HG03575 (cell line): Measurements from ENCODE around the gene NEURL1.

ENCODE experiments used
- ATAC-seq: cut with Tn5 transposase; IDR thresholded peaks from one replicate; pipeline ENCODE4 v1.9.1; 2021; ENCODE audit not compliant: unreplicated experiment, insufficient number of reproducible peaks, low FRiP score; ENCODE audit errors: extremely low read depth

Gene NEURL1

DNA sequence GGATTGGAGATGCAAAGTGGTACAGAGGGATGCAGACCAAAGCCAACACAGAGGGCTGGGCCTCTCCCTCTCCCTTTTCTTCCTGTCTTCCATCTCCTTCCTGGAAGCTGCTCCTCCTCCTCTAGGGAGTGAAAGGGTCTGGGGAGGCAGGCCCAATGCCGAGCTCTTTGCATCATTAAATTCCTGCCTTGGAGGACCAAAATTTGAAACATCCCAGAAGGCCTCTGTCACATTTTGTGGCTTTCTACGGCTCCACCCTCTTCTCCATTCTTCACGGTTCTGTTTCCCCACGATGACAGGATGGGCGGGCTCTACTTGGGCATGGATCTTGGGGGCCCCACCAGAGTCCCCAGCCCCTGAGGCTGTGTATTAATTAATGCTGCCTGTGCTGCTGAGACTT is 76.4 kb downstream of the NEURL1 start:
- no peak for ATAC-seq

DNA sequence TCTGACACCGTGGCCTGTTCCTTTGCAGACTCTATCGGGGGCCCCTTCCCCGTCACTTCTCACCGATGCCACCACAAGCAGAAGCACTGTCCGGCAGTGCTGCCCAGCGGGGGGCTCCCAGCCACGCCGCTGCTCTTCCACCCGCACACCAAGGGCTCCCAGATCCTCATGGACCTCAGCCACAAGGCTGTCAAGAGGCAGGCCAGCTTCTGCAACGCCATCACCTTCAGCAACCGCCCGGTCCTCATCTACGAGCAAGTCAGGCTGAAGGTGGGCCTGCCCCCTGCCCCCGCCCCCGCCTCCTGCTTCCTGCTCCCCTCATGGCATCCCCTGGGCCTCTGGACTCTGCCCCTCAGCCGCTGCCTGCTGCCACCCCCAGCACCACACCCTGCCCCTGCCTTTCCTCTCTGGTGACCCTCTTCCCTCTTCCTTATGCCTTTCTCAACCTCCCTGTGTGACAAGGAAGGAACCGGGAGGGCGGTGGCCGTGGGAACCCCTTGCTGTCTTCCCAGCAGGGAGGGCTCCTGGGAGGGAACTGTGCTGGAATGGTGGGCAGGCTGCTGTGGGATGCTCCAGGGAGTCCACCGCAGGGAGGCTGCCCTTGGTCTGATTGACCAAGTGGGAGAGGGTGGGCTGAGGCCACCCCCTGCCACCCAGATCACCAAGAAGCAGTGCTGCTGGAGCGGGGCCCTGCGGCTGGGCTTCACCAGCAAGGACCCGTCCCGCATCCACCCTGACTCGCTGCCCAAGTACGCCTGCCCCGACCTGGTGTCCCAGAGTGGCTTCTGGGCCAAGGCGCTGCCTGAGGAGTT is 77.5 kb downstream of the NEURL1 start:
- ATAC-seq, result no peak

DNA sequence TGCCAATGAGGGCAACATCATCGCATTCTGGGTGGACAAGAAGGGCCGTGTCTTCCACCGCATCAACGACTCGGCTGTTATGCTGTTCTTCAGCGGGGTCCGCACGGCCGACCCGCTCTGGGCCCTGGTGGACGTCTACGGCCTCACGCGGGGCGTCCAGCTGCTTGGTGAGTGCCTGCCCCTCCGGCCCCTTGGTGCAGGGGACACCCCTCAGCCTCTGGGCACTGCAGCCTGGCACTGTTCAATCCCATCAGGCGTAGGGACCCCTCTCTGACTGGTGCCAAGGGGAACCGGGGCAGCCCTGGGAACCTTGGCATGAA is 78.1 kb downstream of the NEURL1 start:
- no peak for ATAC-seq

DNA sequence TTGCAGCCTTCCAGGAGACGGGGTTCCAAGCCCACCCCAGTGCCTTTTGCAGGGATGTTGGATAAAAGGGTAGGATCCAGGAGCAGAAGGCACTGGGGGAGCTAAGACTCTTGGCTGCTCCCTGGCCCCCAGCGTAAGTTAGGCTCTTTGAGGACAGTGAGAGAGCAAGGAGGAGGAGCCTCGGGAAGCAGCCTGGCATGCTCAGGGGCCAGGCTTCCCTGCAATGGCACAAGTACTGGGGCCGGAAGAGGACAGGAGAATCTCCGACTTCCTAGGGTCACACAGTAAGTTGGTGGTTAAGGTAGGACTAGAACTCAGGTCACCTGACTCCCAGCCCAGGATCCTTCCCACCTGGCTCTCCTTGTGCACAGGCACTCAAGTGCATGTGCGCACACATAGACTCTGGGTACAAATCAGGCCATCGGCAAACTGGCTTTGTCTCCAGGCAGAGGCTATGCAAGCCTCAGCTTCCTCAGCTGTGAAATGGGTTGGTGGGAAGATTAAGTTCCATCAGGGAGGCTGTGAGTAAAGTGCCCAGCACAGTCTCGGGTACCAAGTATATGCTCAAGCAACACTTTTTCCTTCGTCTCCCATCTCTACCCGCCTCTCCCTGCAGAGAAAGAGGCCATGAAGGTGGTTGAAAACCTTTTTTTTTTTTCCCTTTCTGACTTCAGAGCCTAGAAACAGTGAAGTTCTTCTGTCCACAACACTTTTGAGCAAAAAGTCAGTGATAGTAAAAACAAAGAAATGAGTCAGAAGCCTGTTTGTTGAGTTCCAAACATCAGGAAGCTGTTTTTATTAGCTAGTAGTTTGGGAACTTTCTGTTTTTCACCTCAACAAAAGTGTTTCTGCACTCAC is 79.1 kb downstream of the NEURL1 start:
- no peak for ATAC-seq

DNA sequence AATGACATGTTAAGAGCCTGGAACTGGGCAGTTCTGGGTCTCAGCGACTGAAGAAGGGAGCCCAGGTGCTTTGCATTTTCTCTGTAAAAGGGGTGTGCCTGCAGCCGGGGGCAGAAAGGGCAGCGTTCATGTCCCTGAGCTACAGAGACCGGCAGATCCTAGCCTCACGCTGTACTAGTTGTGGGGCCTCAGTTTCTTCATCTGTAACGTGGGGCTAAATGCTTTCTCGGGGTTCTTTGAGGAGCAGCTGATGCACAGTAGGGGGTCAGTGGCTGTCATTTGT is 79.6 kb downstream of the NEURL1 start:
- no peak for ATAC-seq

DNA sequence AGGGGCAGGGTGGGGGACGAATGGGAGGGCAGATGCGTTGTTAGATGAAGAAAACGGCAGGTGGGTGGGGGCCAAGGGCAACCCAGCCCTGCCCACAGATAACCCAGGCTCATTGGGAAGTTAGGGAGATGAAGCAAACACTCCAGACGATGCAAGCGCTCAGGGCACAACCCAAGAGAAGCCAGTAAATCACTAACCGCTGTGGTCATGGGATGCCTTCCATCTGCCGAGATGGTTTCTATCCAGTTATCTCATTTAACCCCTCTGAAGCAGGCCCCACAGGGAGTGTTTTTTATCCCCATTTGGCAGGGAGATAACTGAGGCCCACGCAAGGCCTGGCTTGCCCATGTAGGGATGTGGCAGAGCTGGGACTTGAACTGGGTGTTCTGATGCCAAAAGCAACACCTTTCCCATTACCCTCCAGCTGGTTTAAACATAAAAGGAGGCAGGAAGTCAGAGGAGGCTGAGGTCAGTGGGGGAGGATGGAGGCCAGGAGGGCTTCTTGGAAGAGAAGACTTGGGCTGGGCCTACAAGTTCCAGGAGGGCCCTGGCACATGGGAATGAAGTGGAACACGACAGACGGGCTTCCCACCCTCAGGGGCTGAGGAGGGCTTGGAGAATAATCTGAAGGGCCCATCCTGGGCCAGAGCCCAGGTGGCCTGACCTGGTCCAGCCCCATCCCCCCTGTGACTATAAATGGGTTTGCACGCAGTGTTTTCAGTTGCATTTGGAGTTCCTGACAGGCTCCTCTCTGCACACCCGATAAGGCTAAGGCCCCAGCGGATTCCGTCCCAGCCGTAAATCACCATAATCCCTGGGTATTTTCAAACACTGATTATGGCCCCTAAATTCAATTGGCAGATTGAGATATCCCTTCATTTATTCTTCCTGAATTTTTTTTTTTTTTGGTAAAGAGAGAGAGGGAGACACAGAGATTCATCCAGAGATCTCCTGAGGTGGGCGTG is 80.9 kb downstream of the NEURL1 start:
- no peak for ATAC-seq

DNA sequence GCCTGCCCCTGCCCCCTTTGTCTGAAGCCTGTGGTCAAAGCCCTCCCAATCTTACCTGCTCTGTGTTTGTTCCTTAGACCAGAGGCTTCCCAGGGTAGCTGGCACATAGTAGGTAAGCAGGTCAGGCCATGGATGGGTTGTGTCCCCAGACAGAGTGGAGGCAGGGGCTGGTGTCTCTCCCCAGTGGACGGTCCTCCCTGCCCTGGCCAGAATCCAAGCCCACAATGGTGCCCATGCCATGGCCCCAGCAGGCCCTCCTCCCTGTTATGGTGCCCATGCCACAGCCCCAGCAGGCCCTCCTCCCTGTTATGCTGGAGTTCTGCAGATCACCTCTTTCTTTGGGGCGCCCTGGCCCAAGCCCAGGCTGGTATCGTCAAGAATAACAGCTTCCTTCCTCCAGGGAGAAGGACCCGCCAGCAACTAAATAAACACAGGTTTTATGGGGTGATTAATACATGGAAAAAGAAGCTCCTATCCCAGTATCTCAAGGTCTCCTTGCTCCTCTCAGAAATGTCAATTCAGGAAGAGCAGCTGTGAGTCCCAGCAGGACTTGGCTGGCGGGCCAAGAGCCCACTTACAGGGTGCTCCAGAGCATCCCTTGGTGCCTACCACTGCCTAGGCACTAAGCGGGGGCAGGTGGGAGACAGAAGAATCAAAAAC is 82.0 kb downstream of the NEURL1 start:
- no peak for ATAC-seq

DNA sequence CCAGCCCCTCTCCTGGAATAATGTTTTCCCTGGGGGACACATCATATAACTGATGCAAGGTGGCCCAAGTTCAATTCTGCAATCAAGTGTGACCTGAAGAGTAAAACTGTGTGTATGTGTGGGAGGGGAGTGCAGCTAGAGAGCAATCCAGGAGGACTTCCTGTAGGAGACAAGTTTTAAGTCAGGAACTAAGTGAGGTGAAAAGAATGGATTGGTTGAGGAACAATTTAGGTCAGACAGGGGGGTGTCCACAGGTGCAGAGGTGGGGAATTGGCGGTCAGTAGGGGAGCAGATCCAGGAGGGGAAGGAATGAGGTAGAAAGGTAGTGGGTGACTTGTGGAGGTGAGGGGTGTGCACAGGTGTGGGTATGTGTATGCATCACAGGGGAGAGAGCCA is 82.6 kb downstream of the NEURL1 start:
- ATAC-seq, result no peak

DNA sequence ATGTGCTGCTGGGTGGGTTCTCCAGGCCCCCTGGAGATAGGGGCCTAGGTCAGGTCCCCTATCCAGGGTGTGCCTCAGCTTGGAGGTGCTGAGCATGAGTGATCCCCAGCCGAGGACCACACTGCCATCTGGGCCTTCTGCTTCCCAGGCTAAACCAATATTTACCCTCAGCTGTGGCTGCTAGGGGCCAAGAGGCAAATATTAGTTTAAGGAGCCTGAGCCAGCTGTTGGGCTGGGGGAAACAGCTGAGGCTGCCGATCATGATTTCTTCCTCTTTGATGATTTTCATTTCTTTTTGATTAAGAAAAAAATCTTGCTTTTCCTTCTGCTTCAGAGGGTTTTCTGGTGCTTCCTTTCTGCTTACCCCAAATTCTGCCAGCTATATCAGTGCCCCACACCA is 83.4 kb downstream of the NEURL1 start:
- no peak for ATAC-seq

DNA sequence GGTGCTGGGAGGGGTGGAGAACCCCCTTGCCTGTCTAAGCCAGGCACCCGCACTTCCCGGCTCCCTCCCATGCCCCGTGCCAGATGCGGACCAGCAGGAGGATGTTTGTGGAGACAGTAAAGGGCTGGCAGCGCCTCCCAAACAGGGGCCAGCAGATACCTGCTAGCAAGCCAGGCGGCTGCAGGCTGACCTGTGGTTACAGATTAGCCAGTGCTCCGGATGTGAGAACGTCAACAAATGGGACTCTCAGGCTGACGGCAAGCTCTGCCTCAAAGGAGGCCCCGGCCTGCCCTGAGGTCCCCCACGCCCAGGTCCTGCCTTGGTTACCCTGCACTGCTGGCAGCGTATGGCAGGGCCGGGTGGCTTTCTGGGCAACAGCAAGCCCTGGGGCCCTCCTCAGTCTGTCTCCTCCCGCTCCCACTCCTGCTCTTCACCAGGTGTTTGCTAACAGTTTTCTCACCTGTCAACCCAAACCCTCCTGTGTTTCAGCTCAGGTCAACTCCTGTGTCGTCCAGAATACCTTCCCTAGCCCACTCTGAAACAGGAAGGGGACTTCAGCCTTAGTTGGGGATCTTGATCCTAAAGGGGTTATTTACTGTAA is 85.4 kb downstream of the NEURL1 start:
- ATAC-seq, result no peak

DNA sequence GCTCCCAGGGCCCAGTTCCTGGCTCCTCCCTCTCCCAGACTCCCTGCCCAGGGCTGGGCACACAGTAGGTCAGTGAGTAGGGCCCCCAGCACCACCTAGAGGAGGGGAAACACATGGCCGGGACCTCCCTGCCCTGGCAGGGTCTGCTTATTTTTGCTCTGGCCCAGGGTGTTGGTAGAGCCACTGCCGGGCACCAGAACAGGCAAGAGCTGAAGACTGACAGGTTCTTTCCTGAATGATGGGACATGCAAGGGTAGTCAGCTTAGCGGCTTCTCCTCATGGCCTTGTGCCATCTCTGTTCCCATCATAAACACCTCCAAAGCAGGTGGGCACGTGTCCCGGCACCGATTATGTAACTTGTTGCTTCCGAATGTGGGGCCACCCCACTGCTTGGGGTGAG is 86.5 kb downstream of the NEURL1 start:
- no peak for ATAC-seq

DNA sequence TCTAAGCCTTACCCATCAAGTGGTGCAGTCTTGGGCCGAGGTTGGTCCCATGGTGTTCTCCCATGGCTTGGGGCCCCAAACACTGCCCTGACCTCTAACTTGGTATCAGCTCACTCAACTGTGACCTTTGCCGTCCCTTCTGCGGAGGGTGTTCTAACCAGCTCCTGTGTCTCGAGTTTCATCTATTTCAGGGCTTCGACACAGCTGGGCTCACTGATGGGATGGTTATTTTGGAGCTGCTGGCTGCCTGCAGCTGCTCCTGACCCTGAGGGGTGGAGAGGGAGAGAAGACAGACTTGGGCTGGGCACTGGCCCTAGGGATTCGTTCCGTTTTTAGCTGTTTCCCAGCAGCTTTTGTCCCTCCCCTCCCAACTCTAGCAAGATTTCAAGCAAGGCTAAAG is 86.9 kb downstream of the NEURL1 start:
- ATAC-seq, result no peak

DNA sequence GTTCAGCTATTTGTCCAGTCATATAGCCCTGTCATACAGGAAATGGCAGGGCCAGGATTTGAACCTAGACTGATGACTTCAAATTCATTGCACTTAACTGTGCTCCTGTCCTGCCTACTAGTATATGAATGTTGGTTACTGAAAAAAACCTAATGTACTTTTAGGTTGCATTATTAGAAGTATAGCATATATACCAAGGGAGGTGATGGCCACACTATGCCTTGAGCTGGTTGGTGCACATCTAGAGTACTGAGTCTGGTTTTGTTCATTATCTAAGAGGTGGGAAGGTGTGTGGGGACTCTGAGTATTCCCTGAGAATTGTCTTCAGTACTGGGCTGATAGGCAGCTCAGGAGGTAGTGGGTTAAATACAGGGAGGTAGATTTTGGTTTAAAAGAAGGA is 88.0 kb downstream of the NEURL1 start:
- no peak for ATAC-seq

DNA sequence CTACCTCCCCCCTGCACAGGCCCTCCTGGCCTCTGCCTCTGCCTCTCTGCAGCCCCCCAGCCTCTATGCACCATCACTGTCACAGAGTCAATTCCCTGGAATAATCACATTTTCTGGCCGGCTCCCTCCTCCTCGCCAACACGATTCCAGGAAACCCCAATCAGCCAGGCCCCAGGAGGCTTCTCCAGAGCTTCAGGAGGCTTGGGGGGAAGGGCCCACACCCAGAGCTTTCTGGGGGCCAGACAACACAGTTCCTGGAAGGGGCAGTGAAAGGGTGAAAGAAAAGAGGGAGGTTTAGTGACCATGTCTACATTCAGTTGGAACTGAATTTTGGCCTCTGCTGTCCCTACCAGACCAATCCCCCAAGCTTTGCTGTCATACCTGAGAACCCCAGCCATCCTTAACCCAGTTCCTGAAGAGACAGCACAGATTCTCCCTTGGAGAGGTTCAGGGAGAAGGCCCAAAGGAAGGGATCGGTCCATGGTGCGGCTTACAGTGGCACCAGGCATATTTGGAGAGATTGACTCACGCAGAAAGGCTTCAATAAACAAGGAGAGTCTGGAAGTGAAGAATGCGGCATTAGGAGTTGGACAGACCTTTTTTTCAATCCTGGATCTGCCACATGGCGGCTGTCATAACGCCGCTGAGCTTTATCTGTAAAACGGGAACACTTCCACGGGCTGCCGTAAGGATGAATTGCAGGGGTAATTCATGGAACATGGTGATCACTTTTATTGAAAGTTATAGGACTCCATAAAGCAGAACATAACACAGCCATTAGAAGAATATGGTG is 89.0 kb downstream of the NEURL1 start:
- ATAC-seq, result no peak

DNA sequence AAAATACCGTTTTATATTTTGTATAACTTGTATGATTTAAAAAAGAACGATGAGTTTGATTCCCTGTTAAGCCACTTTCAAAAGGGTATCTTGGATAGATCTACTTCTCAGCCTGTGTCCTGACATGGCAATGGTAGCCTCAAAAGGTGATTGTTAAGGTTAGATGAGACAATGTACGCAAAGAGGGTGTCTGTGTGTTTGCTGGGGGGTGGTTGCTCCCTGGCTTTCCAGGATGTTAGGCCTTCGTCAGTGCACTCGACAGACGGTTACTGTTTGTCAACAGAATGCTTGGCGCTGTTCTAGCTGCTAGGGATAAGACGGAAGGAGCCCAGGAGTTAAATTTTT is 90.3 kb downstream of the NEURL1 start:
- no peak for ATAC-seq

DNA sequence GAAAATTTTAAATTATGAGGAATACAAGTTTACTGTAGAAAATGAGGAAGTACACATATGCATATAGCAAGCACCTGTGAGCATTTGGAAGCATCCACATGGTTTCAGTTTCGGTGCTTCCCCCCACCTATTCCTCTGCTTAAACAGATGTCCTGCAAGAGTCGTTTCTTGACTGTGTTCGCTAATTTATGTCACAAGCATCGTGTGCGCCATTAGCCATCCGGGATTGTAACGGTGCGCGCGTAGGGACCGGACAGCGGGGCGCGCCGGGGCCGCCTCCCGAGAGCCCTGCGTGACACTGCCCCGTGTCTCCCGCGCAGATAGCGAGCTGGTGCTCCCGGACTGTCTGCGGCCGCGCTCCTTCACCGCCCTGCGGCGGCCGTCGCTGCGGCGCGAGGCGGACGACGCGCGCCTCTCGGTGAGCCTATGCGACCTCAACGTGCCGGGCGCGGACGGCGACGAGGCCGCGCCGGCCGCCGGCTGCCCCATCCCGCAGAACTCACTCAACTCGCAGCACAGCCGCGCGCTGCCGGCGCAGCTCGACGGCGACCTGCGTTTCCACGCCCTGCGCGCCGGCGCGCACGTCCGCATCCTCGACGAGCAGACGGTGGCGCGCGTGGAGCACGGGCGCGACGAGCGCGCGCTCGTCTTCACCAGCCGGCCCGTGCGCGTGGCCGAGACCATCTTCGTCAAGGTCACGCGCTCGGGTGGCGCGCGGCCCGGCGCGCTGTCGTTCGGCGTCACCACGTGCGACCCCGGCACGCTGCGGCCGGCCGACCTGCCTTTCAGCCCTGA is 90.9 kb downstream of the NEURL1 start:
- no peak for ATAC-seq

DNA sequence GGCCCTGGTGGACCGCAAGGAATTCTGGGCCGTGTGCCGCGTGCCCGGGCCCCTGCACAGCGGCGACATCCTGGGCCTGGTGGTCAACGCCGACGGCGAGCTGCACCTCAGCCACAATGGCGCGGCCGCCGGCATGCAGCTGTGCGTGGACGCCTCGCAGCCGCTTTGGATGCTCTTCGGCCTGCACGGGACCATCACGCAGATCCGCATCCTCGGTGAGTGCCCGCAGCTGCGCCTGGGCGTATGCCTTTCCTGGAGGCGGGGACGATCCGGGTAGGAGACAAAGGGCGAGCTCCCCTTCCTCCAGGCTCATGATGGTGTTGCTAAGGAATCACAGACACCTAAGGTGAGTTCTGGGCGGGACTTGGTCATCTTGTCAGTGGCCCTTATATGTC is 91.5 kb downstream of the NEURL1 start:
- ATAC-seq, result no peak
